Psoas muscle (tissue), 8 donors: ENCODE results near the gene C4orf17. TPM values are rescaled to one million over a fixed set of nuclear protein-coding genes. Genes with fewer than 3 reads are reported as not detected.
A peak's percentile ranks its signal among the peaks of the same experiment; 100 is the strongest.

Source experiments
- ATAC-seq, 4 donors: fragments of 200-7000 bp; cut with Tn5 transposase; one replicate each; pipeline ENCODE4 v1.9.1; 2020; ENCODE audit warnings: moderate library complexity in 3 of 4, mild to moderate bottlenecking in 2 of 4
- DNase-seq, 2 donors: peaks; one replicate each; pipeline ENCODE4 v3.0.0-alpha.2; 2020
- H3K27ac ChIP-seq: fragments of 200-600 bp; one replicate; pipeline ENCODE4 v1.8.0; 2022
- H3K27me3 ChIP-seq, 3 donors: fragments of 200-600 bp in 1 of 3; one replicate each; pipeline versions ENCODE4 v1.6.1 to v1.8.0; 2013 to 2022; ENCODE audit warnings: low read length in 2 of 3, mild to moderate bottlenecking in 2 of 3, moderate library complexity in 1 of 3; ENCODE audit not compliant: insufficient read depth in 3 of 3
- H3K36me3 ChIP-seq, 2 donors: fragments of 200-600 bp in 1 of 2; one replicate each; pipeline versions ENCODE4 v1.6.1 to v1.8.0; 2013 to 2022; ENCODE audit warnings: low read depth in 1 of 2, mild to moderate bottlenecking in 1 of 2, moderate library complexity in 1 of 2; ENCODE audit not compliant: insufficient read depth in 1 of 2
- H3K4me1 ChIP-seq: fragments of 200-600 bp; one replicate; pipeline ENCODE4 v1.8.0; 2022
- H3K4me3 ChIP-seq: fragments of 200-600 bp; one replicate; pipeline ENCODE4 v1.8.0; 2022; ENCODE audit warnings: mild to moderate bottlenecking
- H3K9me3 ChIP-seq: fragments of 200-600 bp; one replicate; pipeline ENCODE4 v1.8.0; 2022
- WGBS, 3 donors: extraction: QIAGEN DNeasy Blood & Tissue Kit; methylation state at CpG; one replicate each; pipeline versions ENCODE4 v1.1.6 to v1.1.7; 2013; 5-methylcytosine and 5-hydroxymethylcytosine counted together
- intact Hi-C, 2 donors: fragments of 100-400 bp; cut with DNase I; formaldehyde crosslinking; loops; one replicate each; pipeline versions ENCODE4 v1.11.0 to v1.14.2; 2022
- polyA plus RNA-seq, 3 donors: library from polyadenylated mRNA; stranded (reverse); fragments of 200-250 nt; gene quantifications; one replicate each; pipeline ENCODE4 v1.2.3, GENCODE V29; 2013
- total RNA-seq, 4 donors: library from RNA; stranded (reverse); fragmentation: NEBNext Ultra II Directional in 2 of 4; extraction: Animal tissue kit (Norgen Biotek cat#: 25700) in 2 of 4; gene quantifications; one replicate each; pipeline versions ENCODE4 v1.2.1 to v1.2.4, GENCODE V29; 2021 to 2023
- TF ChIP-seq, protein P1 (sequence below): fragments of 200-600 bp; IDR thresholded peaks from one replicate; pipeline ENCODE4 v1.8.0; 2022; ENCODE audit warnings: antibody characterized with exemption
- donor health status: healthy with polysubstance abuse.
- donor health status: DM: no; HTN: no; CAD: no; lungs with moderate emphysema.
- donor health status: Bipolar disorder and iron deficiency.
- donor health status: healthy.
- donor health status: DM: yes; HTN: yes; CAD: no.
- donor health status: DM: no; HTN: no; CAD: no.
- donor health status: DM: no; HTN: no; CAD: no.
- donor health status: DM: yes; HTN: yes; CAD: no.

The C4orf17 gene
- total and polyA plus RNA-seq, 7 donors, result not detected

DNA sequence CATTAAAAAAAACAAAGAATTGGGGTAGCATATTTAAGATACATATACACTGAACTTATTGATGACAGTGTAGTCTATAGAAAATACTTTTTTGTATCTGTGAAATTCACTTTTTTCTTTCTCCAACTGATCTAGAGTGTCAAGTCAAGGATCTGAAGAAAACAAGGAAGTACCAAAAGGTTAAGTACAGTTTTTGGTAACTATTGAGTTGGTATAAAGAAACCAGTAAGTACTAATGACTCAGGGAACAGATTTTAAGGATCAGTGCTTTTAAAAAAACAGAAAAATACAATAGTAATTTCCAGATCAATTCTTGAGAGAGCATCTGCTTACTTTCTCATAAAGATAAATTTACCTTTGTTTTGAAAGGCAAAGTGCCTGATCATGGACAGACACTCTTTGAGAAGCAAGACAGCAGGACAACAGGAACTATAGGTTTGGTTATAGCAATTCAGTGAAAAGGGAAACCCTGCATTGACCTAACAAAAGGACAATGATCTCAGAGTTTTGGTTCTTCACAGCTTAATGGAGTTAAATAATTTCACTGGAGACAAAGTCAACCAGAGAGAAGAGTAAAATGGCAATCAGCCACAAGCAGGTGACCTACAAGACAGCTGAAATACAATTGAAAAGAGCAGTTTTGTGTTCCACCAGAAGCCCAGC lies 29.6 kb downstream of the C4orf17 start:
- intact Hi-C loops, result no loop called here
- no peak for DNase-seq
- Histone ChIP-seq H3K9me3 (peaks cover 10% of the 10 kb centered on the region), H3K27ac (no peak overlapping the region), H3K27me3 (no peaks in the 10 kb centered on the region), H3K4me3 (no peak overlapping the region), H3K36me3 (no peaks in the 10 kb centered on the region), H3K4me1 (no peaks in the 10 kb centered on the region)
- TF ChIP-seq, protein P1, sequence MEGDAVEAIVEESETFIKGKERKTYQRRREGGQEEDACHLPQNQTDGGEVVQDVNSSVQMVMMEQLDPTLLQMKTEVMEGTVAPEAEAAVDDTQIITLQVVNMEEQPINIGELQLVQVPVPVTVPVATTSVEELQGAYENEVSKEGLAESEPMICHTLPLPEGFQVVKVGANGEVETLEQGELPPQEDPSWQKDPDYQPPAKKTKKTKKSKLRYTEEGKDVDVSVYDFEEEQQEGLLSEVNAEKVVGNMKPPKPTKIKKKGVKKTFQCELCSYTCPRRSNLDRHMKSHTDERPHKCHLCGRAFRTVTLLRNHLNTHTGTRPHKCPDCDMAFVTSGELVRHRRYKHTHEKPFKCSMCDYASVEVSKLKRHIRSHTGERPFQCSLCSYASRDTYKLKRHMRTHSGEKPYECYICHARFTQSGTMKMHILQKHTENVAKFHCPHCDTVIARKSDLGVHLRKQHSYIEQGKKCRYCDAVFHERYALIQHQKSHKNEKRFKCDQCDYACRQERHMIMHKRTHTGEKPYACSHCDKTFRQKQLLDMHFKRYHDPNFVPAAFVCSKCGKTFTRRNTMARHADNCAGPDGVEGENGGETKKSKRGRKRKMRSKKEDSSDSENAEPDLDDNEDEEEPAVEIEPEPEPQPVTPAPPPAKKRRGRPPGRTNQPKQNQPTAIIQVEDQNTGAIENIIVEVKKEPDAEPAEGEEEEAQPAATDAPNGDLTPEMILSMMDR, result no peak
- no peak for ATAC-seq

DNA sequence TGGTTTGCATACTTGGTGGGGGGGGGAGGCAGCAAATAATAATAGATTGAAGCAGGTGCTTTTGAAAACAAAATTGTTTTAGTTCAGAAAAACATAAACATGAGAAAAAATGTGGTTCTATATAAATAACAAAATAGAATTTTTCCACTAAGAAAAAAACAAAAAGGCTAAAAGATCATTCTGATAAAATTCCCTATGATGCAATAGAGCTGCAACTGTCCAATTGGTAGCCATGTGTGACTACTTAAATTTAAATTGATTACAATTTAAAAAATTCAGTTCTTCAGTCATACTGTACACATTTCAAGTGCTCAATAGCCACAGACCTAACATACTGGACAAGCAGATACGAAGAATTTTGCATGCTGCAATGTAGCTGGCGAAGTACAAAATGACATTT lies 42.1 kb downstream of the C4orf17 start:
- Histone ChIP-seq H3K27ac (no peak overlapping the region), H3K4me3 (no peak overlapping the region), H3K9me3 (no peaks in the 10 kb centered on the region), H3K4me1 (no peaks in the 10 kb centered on the region), H3K36me3 (peaks cover 0 to 66% of the 10 kb centered on the region in 2 donors), H3K27me3 (no peaks in the 10 kb centered on the region)
- 97 to 99% (median 97%) methylated on average over 2 of the region's 2 CpGs for WGBS, 3 donors
- DNase-seq (no peak), ATAC-seq (no peak)
- intact Hi-C loops, result no loop called here
- TF ChIP-seq, protein P1, result no peak

DNA sequence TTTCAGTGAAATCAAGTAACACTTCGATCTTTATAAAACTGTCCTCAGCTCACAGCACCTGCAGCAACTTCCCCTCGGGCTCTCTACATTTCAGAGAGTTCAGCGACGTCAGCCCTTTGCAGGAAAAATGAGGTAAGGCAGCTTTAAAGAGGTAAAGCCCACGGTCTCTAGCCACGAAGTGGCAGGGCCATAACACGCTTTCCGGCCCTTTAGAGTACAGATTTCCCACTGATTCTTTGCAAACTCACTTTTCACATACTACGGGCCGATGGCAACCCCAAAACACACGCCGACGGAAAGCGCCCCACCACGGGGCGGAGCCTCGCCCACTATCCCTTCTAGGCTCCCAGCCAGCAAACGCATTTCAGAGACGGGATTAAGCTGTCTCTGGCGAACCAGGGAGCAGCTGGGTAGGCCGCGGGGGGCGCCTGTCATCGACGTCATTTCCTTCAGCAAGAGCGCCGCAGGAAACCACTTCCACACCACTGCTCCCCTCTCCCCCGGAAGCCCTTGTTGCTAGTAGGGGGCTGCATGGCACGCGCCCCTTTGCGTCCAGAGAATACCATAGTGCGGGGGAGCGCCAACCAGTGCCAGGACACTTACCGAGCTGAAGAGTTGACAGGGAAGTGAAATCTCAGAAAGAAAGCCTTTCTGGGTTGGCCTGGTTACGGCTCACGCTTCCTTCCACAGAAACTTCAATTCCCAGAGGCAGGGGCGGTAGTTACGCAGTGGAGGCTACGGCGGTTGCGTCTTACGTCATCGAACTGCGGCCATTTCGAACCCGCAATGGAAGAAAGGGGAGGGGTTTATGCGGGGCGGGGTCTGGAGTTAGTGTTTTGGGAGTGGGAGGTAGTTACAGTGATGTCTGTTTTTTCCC lies 52.7 kb downstream of the C4orf17 start, which contains the start of gene TRMT10A:
Gene TRMT10A, minus strand, starts transcription at position 730 of the 877 bp plus-strand sequence. CDS start 4,701 bp downstream, outside the sequence.
- H3K4me3 ChIP-seq, result peak within 1 kb of the TSS; percentile 85
- intact Hi-C loops, result loop anchor here (2.0 to 5.0 kb wide), 4 partner anchors 81 to 384 kb away; partner anchors contain the start of genes DNAJB14 (in 1 of the 2) and LAMTOR3 (in 1 of the 2)
- peak; percentile 89 to 95 (median 91) for ATAC-seq
- peak; percentile 98 to 99 for DNase-seq
- no peaks in the 10 kb centered on the region for H3K27me3 ChIP-seq
- peaks cover 21% of the 10 kb centered on the region for H3K4me1 ChIP-seq
- WGBS, 3 donors, result 0% methylated on average over 48 of the region's 48 CpGs
- no peaks in the 10 kb centered on the region for H3K9me3 ChIP-seq
- H3K36me3 ChIP-seq, result peaks cover 0 to 5% of the 10 kb centered on the region in 2 donors
- TF ChIP-seq, protein P1, result no peak
- peak within 1 kb of the TSS; percentile 91 for H3K27ac ChIP-seq

DNA sequence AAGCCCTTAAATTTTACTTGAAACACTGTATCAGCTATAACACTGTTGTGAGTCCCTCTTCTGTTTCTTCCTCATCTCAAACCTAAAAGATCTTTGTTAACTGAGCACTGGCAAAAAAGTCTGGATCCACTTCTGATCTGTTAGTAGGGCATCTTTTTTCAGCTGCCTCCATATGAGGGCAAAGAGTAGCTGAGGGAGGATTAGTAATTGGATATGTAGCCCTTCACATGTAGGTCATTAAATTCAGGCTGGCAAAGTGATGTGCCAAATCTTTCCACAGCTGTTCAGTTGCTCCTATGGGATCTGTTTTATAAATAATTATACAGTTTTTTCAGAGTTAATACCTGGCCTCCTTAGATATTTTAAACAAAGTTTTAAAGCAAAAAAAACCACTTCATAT lies 54.1 kb downstream of the C4orf17 start:
- TF ChIP-seq, protein P1, result no peak
- peak; percentile 50 to 71 (median 66) for ATAC-seq
- Histone ChIP-seq H3K4me1 (peaks cover 21% of the 10 kb centered on the region), H3K36me3 (no peaks in the 10 kb centered on the region), H3K9me3 (no peaks in the 10 kb centered on the region), H3K27me3 (no peaks in the 10 kb centered on the region), H3K4me3 (peak overlapping the region; percentile 85), H3K27ac (peak overlapping the region; percentile 91)
- DNase-seq, result no peak
- intact Hi-C loops, result loop anchor here (1.0 to 5.0 kb wide), 5 partner anchors 80 to 382 kb away; partner anchors contain the start of genes DNAJB14 (in 1 of the 2) and LAMTOR3 (in 1 of the 2)
